ENCODE results near the gene CMTM2.
"Not testable (repeated sequence)": the region's sequence is repeated elsewhere in the genome, so short reads cannot be mapped to it uniquely, and the experiment has no call there.

CMTM2 gene

GRCh38 chr16:66608241-66609138 lies 29.2 kb downstream of the CMTM2 start:
- Mint-ChIP-seq H3K36me3 (ENCODE audit: low read depth) (peaks cover 42% of the 10 kb centered on the region), H3K4me3 (peak overlapping the region; percentile 62 to 78 (median 77)), H3K27me3 (ENCODE audit: low read depth) (no peaks in the 10 kb centered on the region), H3K9me3 (no peaks in the 10 kb centered on the region), H3K4me1 (peaks cover 22% of the 10 kb centered on the region), H3K27ac (peak overlapping the region; percentile 21 to 75 (median 40))
- peak; percentile 90 to 94 (median 91) for TF ChIP-seq CTCF (IDR thresholded peaks at IDR 0.05; ENCODE audit: unreplicated experiment in 3 of 3)

DNA sequence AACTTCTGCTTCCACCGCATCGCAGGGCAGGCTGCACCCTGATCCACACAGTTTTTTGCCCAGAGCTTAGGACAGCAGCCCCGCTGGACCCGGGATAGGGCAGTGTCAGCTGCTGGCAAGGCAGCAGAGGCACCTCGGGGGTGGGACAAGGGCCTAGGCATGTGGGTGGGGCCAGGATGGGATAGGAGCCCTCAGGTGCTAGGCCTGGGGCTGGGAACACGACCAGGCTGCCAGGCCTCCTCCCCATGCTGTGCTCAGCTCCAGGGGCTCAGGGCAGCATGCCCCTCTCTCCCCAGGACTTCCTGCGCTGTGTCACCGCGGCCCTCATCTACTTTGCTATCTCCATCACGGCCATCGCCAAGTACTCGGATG lies 29.9 kb downstream of the CMTM2 start:
- H3K4me3 Mint-ChIP-seq: no peak overlapping the region
- no peak overlapping the region for H3K27ac Mint-ChIP-seq
- H3K9me3 Mint-ChIP-seq: no peaks in the 10 kb centered on the region
- H3K27me3 Mint-ChIP-seq (ENCODE audit: low read depth): no peaks in the 10 kb centered on the region
- TF ChIP-seq CTCF (IDR thresholded peaks at IDR 0.05; ENCODE audit: unreplicated experiment in 3 of 3): no peak
- peaks cover 16% of the 10 kb centered on the region for H3K4me1 Mint-ChIP-seq
- peaks cover 47% of the 10 kb centered on the region for H3K36me3 Mint-ChIP-seq (ENCODE audit: low read depth)

DNA sequence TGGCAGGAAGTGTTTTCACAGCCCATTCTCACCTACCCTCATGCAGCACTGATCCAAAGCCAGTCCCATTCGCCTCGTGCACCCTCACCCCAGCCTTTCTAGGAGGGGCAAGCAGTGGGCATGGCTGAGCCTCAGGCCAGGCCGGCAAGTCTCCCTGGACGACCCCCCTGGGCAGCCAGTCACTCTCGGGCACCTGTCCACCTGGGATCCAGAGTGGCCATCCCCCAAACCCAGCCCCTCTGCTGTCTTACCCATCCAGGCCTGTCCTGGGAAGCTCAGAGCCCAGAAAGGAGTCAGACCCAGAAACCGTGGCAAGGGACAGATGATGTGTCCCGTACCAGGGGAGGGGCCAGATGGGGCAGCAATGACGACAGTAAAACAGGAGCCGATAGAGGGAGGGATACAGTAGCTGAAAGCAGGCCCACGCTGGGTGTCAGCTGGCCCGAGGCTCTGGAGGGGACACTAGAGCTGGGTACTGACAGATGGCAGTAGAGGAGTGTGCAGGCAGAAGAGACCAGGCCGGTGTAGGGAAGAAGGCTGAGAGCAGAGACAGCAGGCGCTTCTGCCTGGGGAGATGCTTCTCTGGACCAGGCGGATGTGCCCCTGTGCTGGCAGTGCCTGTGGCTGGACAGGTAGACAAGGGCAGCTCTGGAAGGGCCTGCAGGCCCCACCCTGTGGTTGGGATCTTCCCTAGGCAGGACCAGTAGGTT lies 31.0 kb downstream of the CMTM2 start:
- Mint-ChIP-seq H3K27ac (no peak overlapping the region), H3K4me3 (no peak overlapping the region), H3K4me1 (peaks cover 15% of the 10 kb centered on the region), H3K36me3 (ENCODE audit: low read depth) (peaks cover 58% of the 10 kb centered on the region), H3K27me3 (ENCODE audit: low read depth) (no peaks in the 10 kb centered on the region), H3K9me3 (no peaks in the 10 kb centered on the region)
- no peak for TF ChIP-seq CTCF (IDR thresholded peaks at IDR 0.05; ENCODE audit: unreplicated experiment in 3 of 3)

GRCh38 chr16:66611911-66612310 lies 32.6 kb downstream of the CMTM2 start:
- not testable (repeated sequence) for H3K9me3 Mint-ChIP-seq; H3K27ac Mint-ChIP-seq; H3K27me3 Mint-ChIP-seq (ENCODE audit: low read depth); H3K4me3 Mint-ChIP-seq
- peaks cover 11% of the 10 kb centered on the region for H3K4me1 Mint-ChIP-seq
- peaks cover 62% of the 10 kb centered on the region for H3K36me3 Mint-ChIP-seq (ENCODE audit: low read depth)

DNA sequence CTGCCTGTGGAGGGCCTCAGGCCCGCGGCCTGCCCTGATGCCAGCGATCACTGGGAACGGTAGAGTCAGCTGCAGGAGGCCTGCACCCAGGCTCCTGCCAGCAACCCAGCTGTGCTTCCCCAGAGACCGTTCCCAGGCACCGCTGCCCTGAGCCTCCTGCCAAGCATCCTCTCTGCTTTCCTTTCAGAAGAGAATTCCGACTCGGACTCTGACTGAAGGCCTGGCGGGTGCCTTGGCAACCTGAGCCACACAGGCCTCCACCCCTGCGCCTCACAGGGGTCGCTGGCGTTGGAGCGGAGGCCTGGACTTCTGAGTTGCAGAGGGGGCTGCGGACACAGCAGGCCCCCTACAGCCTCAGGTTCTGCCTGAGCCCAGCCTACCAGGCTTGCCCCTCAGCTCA lies 33.2 kb downstream of the CMTM2 start:
- Mint-ChIP-seq H3K4me3 (no peak overlapping the region), H3K27me3 (ENCODE audit: low read depth) (no peaks in the 10 kb centered on the region), H3K27ac (no peak overlapping the region), H3K9me3 (no peaks in the 10 kb centered on the region), H3K4me1 (peaks cover 16% of the 10 kb centered on the region), H3K36me3 (ENCODE audit: low read depth) (peaks cover 62% of the 10 kb centered on the region)
- no peak for TF ChIP-seq CTCF (IDR thresholded peaks at IDR 0.05; ENCODE audit: unreplicated experiment in 3 of 3)

GRCh38 chr16:66614161-66614802 lies 35.0 kb downstream of the CMTM2 start:
- no peaks in the 10 kb centered on the region for H3K9me3 Mint-ChIP-seq
- TF ChIP-seq CTCF (IDR thresholded peaks at IDR 0.05; ENCODE audit: unreplicated experiment in 3 of 3): no peak
- H3K27me3 Mint-ChIP-seq (ENCODE audit: low read depth): no peaks in the 10 kb centered on the region
- no peak overlapping the region for H3K4me3 Mint-ChIP-seq
- peaks cover 64% of the 10 kb centered on the region for H3K36me3 Mint-ChIP-seq (ENCODE audit: low read depth)
- no peak overlapping the region for H3K27ac Mint-ChIP-seq
- H3K4me1 Mint-ChIP-seq: peaks cover 21% of the 10 kb centered on the region

All from nephron (organoid).